Stimulated activated CD8-positive, alpha-beta memory T cell treated with anti-CD3 and anti-CD28 coated beads, Interleukin-2, amount 100 ng/mL, for 48 hours (primary cell): ENCODE data around the gene BRSK2.

Experiments
- DNase-seq, 2 donors: peaks; one replicate each; pipeline ENCODE4 v3.0.0-alpha.2; 2020; ENCODE audit warnings: low read depth in 2 of 2

The BRSK2 gene

DNA sequence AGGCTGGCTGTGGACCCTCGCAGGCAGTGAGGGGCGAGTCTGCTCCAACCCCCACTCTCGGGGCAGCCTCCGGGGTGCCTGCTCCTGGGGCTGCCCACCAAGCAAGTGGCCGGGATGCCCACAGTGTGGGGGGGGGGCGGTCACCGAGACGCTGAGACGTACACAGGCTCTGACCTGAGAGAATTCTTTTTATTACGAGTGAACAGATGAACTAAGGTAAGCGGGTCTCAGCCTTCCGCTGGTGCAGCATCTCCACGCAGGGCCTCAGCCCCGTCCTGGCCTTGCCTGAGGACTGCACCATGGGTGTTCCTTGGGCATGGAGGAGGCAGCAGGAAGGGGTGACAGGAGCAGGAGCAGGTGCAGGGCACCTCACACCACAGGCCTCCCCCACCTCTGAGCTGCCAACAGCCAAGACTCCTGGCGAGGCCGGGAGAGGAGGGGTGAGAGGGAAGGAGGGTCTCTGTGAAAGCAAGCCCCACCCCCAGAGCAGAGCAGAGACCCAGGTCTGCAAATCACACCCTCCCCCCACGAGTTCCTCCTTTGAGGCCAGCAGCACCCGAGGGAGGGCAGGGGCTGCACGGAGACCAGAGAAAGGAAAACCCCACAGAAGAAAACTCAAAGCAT, 79.7 kb downstream of the BRSK2 start:
- no peak for DNase-seq

GRCh38 chr11:1469911-1470680, 80.4 kb downstream of the BRSK2 start:
- DNase-seq = no peak

DNA sequence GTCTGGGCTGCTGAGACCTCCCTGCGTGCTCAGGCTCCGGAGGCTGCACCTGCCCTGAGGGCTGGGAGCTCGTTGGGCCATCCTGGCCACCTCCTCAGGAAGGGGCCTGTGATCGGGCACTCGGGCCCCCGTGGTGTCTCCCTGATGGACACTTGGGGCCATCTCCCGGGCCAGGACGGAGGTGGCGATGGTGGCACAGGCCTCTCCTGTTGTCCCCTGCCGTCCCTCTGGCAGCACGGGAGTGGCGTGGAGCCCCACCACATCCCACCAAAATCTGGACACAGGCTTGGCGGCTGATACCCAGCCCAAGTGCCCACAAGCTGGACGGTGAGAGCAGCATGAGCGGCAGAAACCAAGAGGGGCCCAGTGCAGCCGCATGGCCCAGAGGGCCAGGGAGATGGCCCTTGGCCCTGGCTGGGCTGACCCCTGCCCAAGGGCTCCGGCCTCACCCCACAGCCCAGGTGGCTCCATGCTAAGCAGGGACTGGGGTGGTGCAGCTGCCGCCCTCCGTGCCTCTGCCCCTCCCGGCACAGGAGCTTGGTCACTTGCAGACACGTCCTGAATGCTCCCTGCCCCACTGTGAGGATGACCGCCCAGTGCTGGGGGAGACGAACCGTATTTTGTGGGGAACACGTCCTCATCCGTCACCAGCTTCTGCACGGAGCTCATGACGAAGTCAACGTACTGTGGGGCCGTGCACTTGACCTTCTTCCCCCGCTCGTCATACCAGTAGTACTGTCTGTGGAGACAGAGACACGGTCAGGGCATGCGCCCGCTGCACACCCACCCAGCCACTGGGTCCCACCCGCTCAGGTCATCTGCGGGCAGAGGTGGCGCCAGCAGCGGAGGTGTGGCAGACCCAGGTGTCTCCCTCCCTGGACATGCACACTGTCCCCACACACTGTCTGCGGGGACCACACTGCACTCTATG, 81.2 kb downstream of the BRSK2 start:
- DNase-seq = no peak

- no peak for DNase-seq
Observed at GRCh38 chr11:1471736-1472135, 82.0 kb downstream of the BRSK2 start.

DNA sequence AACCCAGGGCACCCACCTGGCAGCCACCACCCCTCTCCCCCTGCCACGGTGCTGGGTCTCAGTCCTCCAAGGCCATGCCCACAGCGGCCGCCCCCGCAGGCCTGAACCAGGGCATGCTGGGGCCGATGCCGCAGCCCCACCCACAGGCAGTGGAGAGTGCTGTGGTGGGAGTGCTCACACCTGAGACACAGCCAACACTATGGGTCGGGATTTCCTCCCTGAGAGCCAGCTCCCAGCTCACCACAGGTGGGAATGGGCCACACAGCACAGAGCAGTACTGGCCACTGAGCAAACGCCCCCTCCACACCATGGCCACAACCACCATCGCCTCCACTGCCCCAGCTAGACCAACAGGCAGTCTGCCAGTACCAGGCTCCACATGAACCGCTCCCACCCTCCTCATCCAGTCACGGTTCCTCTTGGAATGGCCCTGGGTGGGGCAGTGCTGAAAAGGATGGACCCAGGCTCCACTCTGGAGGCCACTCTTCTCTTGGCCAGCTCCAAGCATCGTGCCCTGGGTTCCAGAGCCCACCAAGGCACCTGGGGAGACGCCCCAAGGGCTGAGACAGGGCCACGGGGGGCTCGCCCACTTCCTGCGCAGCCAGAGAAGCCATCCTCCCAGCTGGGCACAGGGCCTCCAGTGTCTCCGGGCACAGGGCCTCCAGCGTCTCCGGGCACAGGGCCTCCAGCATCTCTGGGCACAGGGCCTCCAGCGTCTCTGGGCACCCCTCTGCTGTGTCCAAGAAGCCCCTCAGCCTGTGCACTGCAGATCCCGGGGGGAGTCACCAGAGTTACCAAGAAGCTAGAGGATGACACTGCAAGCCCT, 82.7 kb downstream of the BRSK2 start:
- DNase-seq = no peak

DNA sequence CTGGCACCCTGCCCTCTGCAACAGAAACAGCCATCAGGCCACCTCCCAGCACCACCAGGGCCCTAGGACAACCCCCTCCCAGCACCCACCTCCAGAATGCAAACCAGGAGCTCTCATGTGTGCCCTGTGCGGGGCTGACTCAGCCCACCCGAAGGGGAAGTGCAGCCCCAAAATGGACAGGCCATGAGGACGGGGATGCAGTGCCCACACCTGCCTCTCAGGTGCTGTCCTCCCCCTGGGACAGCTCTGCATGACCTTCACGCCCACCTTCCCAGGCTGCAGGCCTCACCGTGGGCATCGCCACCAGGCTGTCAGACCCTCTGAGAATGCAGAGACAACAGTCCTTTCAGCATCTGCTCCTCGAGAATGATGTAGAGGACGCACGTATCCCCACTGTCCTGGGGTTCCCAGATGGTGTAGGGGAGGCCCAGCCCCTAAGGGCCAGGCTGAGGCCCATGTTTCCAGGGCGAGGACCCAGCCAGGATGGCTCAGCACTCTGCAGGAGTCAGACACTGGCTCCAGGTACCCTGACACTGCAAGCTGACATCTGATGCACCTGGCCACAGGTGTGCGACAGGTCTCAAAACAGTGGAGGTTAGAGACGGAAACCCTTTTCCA, 83.4 kb downstream of the BRSK2 start:
- no peak for DNase-seq

DNA sequence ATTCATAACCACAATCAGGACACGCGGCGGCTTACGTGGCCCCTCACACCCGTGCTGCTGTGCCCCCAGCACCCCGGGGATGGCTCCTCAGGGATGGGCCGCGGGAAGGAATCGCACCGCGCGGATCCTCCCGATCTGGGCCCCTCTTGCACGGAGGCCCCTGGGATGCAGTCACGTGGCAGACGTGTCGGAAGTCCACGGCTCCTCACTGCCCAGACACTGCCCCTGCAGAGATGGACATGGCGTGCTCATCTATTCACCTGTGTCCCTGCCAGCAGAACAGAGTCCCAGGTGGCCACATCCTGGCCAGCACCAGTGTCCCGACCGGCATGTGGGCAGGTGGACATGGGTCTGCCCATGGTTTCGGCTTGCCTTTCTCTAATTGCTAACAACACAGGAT, 84.1 kb downstream of the BRSK2 start:
- no peak for DNase-seq

DNA sequence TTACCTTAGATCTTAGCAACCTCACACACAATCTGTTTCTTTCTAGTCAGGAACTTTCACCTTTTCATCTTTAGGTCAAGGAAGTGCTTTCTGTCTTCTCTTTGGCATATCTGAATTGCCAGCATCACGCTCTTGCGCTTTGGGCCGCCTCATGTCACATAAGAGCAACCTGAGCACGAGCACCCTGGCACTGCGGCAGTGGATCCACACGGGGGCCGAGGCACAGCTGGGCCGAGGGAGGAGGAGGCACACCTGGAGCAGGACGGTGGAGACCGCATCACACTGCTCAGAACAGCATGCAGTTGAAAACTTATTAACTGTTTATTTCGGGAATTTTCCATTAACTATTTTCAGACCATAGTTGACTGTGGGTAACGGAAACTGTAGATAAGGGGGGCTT, 86.1 kb downstream of the BRSK2 start:
- DNase-seq = no peak

DNA sequence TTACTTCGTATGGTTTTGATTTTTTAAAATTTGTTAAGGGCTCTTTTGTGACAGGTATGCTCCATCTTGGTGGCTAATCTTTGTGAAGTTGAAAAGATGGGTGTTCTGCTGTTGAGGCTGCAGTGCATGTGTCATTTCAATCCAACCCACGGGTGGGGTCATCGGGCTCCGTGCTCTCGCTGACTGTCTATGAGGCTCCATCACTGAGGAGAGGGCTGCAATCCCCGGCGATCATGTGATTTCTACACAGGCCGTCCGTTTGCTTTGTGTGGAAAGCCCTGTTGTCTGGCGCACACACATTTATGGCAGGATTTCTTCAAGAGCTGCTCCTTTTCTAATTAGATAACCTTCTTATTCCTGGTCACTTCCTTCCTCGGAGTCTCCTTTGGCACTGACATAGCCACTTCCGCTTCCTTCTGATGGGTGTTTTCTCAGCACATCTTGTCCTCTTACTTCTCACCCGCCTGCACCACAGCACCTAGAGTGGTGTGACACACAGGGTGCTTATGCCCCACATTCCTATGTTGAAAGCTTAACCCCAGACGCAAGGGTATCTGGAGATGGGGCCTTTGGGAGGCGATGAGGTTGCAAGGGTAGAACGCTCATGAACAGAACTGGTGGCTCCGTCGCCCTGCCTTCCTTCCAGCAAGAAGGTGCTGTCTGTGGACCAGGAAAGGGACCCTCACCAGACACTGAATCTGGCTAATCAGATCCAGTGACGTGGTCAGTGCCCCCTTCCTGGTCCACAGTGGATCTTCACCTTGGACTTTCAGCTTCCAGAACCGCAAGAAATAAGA, 87.4 kb downstream of the BRSK2 start:
- no peak for DNase-seq

- no peak for DNase-seq
Observed at GRCh38 chr11:1478011-1478410, 88.3 kb downstream of the BRSK2 start.

DNA sequence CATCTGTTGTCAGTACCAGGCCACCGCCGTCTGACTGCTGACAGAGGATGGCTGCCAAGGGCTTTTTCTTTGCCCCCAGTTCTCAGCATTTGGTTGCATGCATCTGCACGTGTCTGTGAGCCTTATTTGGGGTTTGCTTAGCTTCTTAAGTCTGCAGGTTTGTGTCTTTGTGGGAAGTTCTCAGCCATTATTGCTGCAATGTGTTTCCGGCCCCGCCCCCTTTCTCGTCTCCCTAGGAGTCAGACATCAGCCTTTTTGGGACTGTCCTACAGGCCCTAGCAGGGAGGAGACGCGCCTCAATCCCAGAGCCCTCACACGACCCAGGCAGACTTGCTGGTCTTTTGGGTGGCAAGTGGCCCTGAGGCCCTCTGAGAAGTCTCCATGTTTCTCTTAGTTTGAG, 88.8 kb downstream of the BRSK2 start:
- no peak for DNase-seq

DNA sequence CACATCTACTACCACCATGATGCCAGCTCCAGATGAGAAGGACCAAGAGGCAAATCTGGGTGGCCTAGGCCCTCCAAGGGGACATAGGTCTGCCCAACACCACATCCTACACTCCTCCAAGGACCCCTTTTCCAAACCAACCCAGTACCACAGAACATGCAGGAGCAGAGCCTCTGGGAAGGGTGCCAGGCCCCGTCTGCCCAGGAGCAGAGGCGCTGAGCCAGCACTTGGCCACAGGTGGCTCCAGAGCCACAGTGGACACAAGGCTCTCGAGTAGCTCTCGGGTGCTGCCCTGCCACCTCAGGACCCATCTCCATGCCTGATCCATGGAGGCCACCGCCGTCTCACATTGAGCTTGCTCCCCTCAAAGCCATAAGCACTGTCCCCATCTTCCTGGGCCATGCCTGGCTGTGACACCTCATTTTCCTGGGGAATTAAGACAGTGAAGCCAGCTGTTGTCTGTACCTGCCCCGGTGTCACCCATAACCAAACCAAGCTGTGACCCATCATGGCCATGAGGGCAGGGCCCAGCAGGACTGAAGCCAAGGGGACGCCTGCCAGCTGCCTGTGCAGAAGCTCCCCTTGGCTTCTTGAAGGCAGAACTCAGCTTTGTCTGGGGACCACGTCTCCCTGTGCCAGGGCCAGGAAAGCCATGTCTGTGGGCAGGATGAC, 89.4 kb downstream of the BRSK2 start:
- no peak for DNase-seq

GRCh38 chr11:1479678-1480118, 90.0 kb downstream of the BRSK2 start:
- DNase-seq = no peak

DNA sequence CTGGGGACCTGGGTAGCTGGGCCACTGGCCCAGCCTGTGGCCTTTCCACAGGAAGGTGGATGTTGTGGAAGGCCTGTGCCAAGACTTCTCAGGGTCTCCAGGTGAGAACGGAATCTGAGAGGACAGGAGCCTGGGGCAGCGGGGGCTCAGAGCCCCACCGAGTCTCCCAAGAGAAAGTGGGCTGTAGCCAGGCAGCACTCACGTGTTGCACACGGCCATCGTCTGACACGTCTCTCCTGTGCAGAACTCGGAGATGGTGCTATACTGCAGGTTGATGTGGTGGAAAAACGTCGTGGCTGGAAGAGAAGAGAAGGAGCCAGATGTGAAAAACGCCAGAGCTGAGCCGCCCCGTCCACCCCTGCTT, 90.4 kb downstream of the BRSK2 start:
- DNase-seq = no peak

DNA sequence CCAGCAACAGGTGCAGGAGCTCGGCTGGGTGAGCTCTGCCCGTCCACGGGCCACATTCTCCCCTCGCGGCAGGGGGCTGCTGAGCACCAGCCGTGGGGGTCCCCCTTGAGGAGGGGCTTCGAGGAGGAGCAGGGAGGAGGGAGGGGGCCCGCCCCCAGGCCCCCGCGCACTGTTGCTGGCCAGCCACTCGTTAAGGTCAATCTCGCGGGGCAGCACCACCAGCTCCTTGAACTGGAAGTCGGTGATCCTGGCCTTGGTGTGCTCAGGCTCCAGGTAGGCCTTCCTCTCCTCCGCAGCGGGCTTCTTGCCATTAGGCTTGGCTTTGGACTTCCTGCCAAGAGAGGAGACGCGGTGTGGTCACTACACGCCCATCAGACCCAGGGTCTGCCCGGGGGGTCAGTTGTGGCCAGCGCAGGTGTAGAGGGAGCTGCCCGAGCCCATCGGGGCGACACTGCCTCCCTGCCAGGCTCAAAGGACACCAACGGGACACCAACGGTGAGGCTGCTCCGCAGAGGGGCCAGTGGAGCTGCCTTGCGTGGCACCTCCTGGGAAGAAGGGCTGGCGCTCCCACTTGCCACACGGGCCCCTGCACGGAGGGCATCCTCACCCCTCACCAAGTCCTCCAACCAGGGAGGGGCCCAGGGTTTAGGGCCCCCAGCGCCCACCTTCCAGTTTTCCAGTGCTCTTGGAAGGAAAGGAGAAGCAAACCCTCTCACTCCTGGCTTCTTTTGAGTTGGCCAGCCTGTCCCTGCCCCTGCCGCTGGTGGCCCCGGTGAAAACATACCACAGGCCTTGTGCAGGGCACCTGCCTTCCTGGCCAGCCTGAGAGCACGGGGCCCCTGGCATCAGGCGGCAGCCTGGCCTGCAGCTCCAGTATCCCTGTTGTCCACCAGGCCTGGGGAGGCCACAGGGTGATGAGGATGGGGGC, 91.1 kb downstream of the BRSK2 start:
- DNase-seq = no peak

DNA sequence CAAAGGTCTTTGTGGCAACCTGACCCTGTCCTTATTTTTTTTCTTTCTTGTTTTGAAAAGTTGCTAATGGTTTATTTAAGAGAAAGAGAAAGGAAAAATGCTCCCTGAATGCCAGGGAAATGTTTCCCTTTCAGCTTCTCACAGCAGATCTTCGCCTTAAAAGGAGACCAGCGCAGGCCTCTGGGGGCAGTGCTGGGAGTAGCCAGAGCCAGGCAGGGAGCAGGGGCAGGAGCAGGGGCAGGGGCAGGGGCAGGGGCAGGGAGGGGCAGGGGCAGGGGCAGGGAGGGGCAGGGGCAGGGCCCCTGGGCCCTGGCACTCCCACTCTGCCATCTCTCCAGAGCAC, 91.7 kb downstream of the BRSK2 start:
- no peak for DNase-seq

GRCh38 chr11:1481861-1482441, 92.2 kb downstream of the BRSK2 start:
- DNase-seq = no peak
